GM12872 (cell line): Measurements from ENCODE around the gene PLEKHG7.
A peak's percentile ranks its signal among the peaks of the same experiment; 100 is the strongest.

ENCODE experiments used
- CTCF ChIP-seq: IDR thresholded peaks from 3 replicates; pipeline ENCODE4 v1.5.1; 2011; ENCODE audit warnings: low read depth, mild to moderate bottlenecking, low read length, moderate library complexity; ENCODE audit not compliant: insufficient read depth

PLEKHG7 gene

DNA sequence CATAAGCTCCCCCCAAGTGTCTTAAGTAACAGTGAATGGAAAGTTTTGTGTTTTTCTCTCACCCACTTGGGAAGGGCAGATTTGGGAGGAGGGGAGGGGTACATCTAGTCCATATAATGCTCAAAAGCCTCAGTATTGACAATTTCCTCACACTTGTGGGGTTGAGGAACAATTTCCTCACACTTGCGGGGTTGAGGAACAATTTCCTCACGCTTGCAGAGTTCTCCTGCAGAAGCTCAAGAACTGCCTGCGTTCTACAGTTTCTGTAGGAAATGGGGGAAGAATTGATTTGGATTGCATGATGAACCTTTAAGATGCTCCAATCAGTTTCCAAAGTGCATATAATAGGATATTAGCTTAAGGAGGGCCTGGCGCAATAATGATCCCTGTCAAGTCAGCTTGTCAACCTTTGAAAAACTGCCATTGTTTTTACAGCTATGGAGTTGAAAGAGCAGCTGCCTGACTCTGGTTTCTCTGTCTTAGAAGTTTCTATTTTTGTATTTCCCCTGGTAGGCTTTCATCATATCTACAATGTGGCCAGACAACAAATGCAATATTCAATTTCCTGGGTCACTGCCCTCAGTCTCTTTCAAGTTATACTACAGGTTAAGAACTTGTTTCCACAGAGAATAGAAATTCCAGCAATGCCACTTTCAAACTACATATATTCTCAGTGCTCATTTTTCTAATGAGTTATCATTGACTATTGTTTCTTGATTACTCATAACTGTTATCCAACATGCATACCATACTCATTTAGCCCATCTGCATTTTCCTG is 66.5 kb downstream of the PLEKHG7 start:
- no peak for TF ChIP-seq CTCF

DNA sequence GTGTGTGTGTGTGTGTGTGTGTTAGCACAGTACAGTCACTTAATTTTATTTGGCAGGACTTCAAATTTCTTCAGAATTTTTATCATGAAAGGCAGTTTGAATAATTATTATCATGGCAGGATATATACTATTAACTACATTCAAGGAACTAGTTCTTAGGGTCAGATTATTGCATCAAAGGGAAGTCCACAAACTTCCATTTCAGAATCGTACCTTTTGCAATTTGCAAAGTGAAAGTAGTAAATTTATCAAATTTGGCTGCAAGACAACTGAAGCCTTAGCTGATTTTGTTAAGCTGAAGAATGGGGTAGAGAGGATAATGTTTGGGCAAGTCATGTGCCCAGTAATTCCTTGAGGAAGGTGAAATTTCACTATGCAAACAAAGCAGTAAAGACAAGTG is 68.2 kb downstream of the PLEKHG7 start:
- no peak for TF ChIP-seq CTCF

DNA sequence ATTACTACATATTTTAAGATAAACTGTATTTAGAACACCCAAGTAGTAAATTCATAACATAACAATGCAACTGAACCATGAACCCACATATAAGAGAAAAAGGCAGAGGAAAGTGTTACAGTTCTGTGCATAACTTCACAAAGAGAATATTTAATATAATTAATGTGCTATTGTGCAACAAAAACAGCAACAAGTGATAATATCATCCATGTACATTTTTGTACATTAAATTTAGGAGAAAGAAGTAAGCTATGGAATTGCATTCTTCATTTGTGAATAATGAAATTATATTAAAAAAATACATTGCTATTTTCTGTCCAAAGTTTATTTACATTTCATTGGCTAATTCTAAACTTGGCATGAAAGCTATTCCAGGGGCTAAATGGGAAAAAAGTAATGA is 72.6 kb downstream of the PLEKHG7 start:
- no peak for TF ChIP-seq CTCF

GRCh38 chr12:92778525-92778924 is 75.7 kb downstream of the PLEKHG7 start:
- TF ChIP-seq CTCF: no peak

DNA sequence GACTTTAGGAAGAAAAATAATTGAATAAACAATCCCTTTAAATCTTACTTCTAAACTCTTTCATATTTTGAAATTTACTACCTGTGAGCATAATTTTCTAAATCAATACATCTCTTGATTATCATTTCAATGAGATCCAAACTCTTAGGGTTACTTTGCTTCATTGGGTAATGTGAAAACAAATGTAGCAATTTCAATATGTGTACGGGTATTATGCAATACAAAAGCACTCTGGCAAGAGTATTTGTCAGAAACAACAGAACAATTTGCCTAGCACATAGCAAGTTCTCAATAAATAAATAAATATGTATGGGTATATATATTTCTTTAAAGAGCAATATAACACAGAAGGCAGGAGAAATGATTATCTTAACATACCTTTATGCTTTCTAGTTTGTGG is 77.1 kb downstream of the PLEKHG7 start:
- TF ChIP-seq CTCF: no peak

GRCh38 chr12:92784356-92784755 is 81.6 kb downstream of the PLEKHG7 start:
- no peak for TF ChIP-seq CTCF

DNA sequence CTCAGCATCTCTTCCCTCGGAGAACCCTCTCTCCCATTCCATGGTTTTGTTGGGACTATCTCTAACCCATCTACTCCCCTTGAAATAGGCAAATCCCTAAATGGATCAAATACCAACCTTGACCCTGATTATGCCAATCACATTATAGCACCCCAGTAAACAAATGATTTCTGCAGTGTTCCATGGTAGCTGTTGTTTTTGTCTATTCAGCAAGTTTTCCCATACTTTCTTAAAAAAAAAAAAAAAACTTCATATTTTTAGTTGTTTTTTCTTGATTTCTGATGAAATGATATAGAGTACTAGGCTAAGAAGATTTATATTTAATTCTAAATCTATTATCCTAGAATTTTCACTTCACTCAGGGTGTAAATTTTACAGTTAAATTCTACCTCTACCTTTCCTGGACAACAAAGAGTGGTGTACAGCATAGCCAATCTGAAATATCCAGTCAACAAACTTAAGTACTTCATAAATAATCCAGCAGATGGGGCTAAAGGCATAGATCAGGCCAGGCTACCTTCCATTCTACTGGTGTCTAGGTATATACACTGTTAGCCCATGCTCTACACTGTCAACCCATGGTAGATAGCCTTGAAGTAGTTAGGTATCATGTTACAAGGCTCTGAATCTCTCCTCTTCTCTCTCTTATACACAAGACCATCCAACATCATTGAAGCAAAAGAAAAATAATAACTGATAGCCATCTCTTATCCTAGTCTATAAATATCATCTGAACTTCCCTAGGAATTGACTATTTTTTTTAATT is 82.2 kb downstream of the PLEKHG7 start:
- TF ChIP-seq CTCF: peak; percentile 52
